ENCODE data around the gene FKBP1A.

The FKBP1A gene

GRCh38 chr20:1422753-1423152, 29.9 kb upstream of the FKBP1A start:
- H3K4me3 ChIP-seq (ENCODE audit: low read depth, low read length), result no peak overlapping the region
- H3K27me3 ChIP-seq, result no peaks in the 10 kb centered on the region
- no peaks in the 10 kb centered on the region for H3K36me3 ChIP-seq
- TF ChIP-seq CTCF (IDR thresholded peaks at IDR 0.05; ENCODE audit: low read depth, low read length), result no peak
- no peaks in the 10 kb centered on the region for H3K9me3 ChIP-seq
- H3K4me1 ChIP-seq, result no peaks in the 10 kb centered on the region
- DNase-seq, result no peak

GRCh38 chr20:1420066-1420465, 27.2 kb upstream of the FKBP1A start:
- Histone ChIP-seq H3K4me1 (no peaks in the 10 kb centered on the region), H3K36me3 (no peaks in the 10 kb centered on the region), H3K4me3 (ENCODE audit: low read depth, low read length) (no peak overlapping the region), H3K9me3 (no peaks in the 10 kb centered on the region), H3K27me3 (peaks cover 2% of the 10 kb centered on the region; the same call in 1 of the 2 replicates)
- DNase-seq, result no peak
- no peak for TF ChIP-seq CTCF (IDR thresholded peaks at IDR 0.05; ENCODE audit: low read depth, low read length)

GRCh38 chr20:1418350-1418749, 25.5 kb upstream of the FKBP1A start:
- TF ChIP-seq CTCF (IDR thresholded peaks at IDR 0.05; ENCODE audit: low read depth, low read length), result no peak
- no peak for DNase-seq
- Histone ChIP-seq H3K27me3 (peaks cover 2% of the 10 kb centered on the region; the same call in 1 of the 2 replicates), H3K4me3 (ENCODE audit: low read depth, low read length) (no peak overlapping the region), H3K36me3 (no peaks in the 10 kb centered on the region), H3K9me3 (no peaks in the 10 kb centered on the region), H3K4me1 (no peaks in the 10 kb centered on the region)

DNA sequence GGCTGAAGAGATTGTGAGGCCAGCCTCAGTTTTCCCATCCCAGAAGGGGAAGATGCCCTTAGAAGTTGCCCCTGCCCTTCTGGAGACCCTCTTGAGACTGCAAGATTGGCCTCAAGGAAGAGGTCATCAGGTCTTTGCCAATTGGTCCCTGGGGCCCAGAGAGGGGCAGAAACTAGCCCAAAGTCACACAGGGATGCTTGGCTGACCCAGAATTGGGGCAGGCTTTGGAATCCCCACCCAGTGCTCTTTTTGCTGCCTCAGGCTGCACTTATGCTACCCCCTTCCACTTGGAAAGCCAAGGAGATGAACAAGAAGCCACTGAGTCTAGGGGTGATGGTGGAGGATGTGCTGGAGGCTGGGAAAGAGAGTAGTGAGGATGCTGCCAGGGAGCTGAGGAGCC, 24.9 kb upstream of the FKBP1A start:
- H3K4me1 ChIP-seq, result no peaks in the 10 kb centered on the region
- no peak for TF ChIP-seq CTCF (IDR thresholded peaks at IDR 0.05; ENCODE audit: low read depth, low read length)
- H3K27me3 ChIP-seq, result peaks cover 2% of the 10 kb centered on the region; the same call in 1 of the 2 replicates
- no peaks in the 10 kb centered on the region for H3K9me3 ChIP-seq
- H3K36me3 ChIP-seq, result no peaks in the 10 kb centered on the region
- no peak overlapping the region for H3K4me3 ChIP-seq (ENCODE audit: low read depth, low read length)
- no peak for DNase-seq

GRCh38 chr20:1417273-1417672, 24.4 kb upstream of the FKBP1A start:
- Histone ChIP-seq H3K4me1 (no peaks in the 10 kb centered on the region), H3K27me3 (peaks cover 2% of the 10 kb centered on the region; the same call in 1 of the 2 replicates), H3K9me3 (no peaks in the 10 kb centered on the region), H3K4me3 (ENCODE audit: low read depth, low read length) (no peak overlapping the region), H3K36me3 (no peaks in the 10 kb centered on the region)
- no peak for TF ChIP-seq CTCF (IDR thresholded peaks at IDR 0.05; ENCODE audit: low read depth, low read length)
- DNase-seq, result no peak

GRCh38 chr20:1415667-1416468, 23.0 kb upstream of the FKBP1A start:
- H3K4me3 ChIP-seq (ENCODE audit: low read depth, low read length), result no peak overlapping the region
- no peak for DNase-seq
- peaks cover 2% of the 10 kb centered on the region; the same call in 1 of the 2 replicates for H3K27me3 ChIP-seq
- no peaks in the 10 kb centered on the region for H3K4me1 ChIP-seq
- H3K36me3 ChIP-seq, result no peaks in the 10 kb centered on the region
- no peaks in the 10 kb centered on the region for H3K9me3 ChIP-seq
- TF ChIP-seq CTCF (IDR thresholded peaks at IDR 0.05; ENCODE audit: low read depth, low read length), result no peak

Data from BE2C (cell line).